GM10847 (cell line): ENCODE results near the gene ZNF462.

Experiments used
- POLR2A ChIP-seq: IDR thresholded peaks from 2 replicates; pipeline ENCODE4 v1.6.1; 2011; ENCODE audit not compliant: insufficient read length; ENCODE audit errors: extremely low read depth

The ZNF462 gene

GRCh38 chr9:107018861-107019545 is 156.0 kb downstream of the ZNF462 start:
- TF ChIP-seq POLR2A, result no peak

DNA sequence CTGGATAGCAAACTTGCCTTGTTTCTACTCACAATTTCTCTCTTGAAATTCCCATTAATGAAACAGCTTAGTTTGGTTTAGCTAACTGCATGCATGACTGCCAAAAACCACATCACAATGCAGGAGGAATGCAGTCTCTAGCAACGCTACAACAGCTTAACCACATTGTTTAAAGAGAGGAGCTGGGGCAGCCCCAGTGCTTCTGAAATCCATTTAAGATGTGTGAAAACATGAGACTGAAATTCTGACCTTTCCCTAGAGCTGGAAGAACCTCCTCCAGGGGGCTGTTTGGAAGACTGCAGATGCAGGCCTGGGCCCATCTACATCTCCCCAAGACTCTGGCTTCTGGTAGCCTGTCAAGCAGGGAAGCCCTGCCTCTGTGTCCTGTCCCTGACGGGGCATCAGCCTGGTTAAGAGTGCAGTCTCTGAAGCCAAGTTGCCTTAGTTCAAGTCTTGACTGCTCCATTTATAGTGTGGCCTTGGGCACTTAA is 157.1 kb downstream of the ZNF462 start:
- no peak for TF ChIP-seq POLR2A

DNA sequence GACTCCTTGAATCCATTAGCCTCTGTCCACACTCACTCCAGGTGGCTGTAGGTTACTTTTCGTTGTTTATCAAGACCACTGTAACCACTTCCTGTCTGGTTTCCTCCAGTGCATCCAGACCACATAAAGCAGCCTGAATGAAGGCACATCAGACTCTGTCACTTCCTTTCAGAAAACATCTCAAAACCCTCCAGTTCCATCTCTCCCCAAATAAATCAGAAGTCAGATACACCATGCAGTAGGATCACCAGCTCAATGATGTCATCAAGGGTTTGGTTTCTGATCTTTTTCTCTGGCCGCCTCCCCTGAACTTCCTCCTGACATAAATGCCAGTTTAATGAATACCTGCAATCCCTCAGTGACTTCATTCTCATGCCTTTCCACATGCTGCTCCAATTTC is 161.2 kb downstream of the ZNF462 start:
- TF ChIP-seq POLR2A, result no peak

- no peak for TF ChIP-seq POLR2A
Observed at GRCh38 chr9:107025260-107026035, 162.5 kb downstream of the ZNF462 start.

GRCh38 chr9:107029146-107029545 is 166.2 kb downstream of the ZNF462 start:
- no peak for TF ChIP-seq POLR2A

- TF ChIP-seq POLR2A, result no peak
Observed at GRCh38 chr9:107033966-107034365, 171.0 kb downstream of the ZNF462 start.

GRCh38 chr9:107034831-107035230 is 171.9 kb downstream of the ZNF462 start:
- TF ChIP-seq POLR2A, result no peak

DNA sequence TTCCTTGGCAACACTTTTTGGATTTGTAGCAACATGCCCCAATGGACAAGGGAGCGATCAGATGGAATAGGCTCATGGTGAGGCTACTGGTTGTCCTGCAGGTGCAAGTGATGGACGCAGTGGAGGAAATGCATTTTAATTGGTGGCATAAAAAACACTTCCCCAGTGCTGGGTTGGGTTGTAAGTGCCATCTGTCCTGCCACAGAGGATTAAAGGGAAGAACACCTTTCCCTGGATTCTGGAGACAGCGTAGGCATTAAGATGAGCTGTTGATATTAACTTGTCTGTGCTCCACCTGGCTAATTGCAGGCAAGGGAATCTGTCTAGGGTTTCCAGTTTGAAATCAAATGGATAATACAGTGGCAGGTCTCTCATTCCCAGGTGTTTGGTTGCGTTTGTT is 173.4 kb downstream of the ZNF462 start:
- no peak for TF ChIP-seq POLR2A

GRCh38 chr9:107039542-107039941 is 176.6 kb downstream of the ZNF462 start:
- no peak for TF ChIP-seq POLR2A

- TF ChIP-seq POLR2A, result no peak
Observed at GRCh38 chr9:107042606-107043005, 179.6 kb downstream of the ZNF462 start.

DNA sequence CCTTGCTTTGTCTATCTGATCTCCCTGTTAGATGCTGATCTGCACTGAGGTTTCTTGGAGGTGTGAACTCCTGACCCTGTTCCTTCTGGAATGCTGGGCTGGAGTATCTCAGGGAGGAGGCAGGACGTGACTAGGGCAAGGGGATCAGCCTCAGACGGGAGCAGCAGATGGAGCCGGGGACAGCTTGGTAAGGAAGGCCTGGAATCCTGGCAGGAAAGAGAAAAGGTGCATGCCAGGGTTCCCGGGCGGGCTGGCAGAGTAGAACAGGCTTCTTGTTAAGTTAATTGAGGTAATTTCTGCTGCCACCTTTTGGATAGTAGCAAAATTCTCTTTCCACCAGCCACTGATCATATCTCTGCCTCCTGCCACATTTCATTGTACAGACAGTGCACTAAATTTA is 180.9 kb downstream of the ZNF462 start:
- no peak for TF ChIP-seq POLR2A

DNA sequence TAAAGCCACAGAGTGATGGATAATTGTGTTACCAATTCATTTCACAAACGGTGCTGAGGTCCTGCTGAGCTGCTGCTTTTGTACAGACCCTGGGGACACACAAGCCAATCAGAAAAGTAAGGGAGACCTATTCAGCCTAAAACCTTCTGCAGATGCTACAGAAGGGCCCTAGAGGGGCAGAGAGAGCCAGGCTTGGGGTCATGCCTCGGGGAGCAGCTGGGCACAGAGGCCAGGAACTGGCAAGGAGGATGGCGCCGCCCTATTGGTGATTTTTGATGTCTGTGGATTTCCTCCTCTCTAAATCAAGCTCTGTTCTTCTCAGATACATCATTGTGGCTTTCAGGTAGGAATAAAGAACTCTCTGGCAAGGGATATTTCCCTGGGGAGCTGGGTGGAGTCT is 181.9 kb downstream of the ZNF462 start:
- TF ChIP-seq POLR2A, result no peak

DNA sequence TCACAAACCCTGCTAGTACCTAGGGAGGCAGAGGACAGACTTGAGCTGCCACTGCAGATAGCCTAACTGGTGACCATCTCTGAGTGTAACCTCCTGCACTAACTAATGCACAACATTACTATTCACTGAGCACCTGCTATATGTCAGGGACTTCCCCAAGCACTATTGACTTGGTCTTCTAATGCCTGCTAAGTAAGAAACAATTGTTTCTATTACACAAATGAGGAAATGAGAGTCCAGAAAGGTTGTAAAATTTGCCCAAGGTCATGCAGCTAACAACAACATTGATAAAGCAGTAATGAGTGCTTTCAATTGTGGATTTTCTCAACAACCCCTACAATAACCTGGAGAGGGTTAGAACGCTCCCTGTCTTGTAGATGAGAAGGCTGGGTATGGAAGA is 183.7 kb downstream of the ZNF462 start:
- TF ChIP-seq POLR2A, result no peak

- no peak for TF ChIP-seq POLR2A
Observed at GRCh38 chr9:107049046-107049802, 186.3 kb downstream of the ZNF462 start.

- no peak for TF ChIP-seq POLR2A
Observed at GRCh38 chr9:107049803-107050184, 186.8 kb downstream of the ZNF462 start.

DNA sequence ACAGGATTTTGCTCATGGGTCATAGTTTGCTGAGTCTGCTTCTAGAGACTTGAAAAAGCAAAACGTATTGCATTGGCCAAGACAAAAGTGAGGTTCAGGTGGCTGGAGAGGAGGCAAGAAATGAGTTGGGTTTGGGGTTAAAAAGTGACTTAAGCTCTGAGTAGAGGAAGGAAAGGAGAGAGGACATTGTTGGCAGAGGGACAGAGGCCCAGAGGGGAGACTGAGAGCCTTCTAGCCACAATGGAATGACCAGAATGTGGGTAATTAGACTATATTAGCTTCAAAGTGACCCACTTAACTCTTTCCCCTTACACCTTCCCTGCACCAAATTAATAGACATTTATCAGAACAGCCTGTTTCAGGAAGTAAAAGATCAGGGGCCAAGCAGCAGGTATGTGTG is 188.4 kb downstream of the ZNF462 start:
- no peak for TF ChIP-seq POLR2A
